22Rv1 (cell line): ENCODE data around the gene FAM81A.

Experiments used
- H3K27ac ChIP-seq: fragments of 450-650 bp; 2 replicates; pipeline ENCODE4 v1.5.1; 2017
- CTCF ChIP-seq: fragments of 450-650 bp; IDR thresholded peaks from 2 replicates; pipeline ENCODE4 v1.5.1; 2017; ENCODE audit warnings: mild to moderate bottlenecking
- ZFX ChIP-seq: fragments of 450-650 bp; IDR thresholded peaks from 2 replicates; pipeline ENCODE4 v1.6.1; 2017; ENCODE audit warnings: antibody characterized with exemption, borderline replicate concordance

Gene FAM81A

GRCh38 chr15:59437817-59438624 lies at the start of gene FAM81A:
Gene FAM81A (plus strand): TSS chr15:59438186. CDS start chr15:59458627, 20,441 bp downstream.
- no peak for TF ChIP-seq ZFX
- H3K27ac ChIP-seq: peak within 1 kb of the TSS; percentile 54

- no peak overlapping the region for H3K27ac ChIP-seq
- TF ChIP-seq CTCF (no peak), ZFX (no peak)
Measured at GRCh38 chr15:59388670-59389069, 49.3 kb upstream of the FAM81A start.

GRCh38 chr15:59392299-59392698 lies 45.7 kb upstream of the FAM81A start:
- H3K27ac ChIP-seq: no peak overlapping the region
- TF ChIP-seq ZFX (no peak), CTCF (no peak)

DNA sequence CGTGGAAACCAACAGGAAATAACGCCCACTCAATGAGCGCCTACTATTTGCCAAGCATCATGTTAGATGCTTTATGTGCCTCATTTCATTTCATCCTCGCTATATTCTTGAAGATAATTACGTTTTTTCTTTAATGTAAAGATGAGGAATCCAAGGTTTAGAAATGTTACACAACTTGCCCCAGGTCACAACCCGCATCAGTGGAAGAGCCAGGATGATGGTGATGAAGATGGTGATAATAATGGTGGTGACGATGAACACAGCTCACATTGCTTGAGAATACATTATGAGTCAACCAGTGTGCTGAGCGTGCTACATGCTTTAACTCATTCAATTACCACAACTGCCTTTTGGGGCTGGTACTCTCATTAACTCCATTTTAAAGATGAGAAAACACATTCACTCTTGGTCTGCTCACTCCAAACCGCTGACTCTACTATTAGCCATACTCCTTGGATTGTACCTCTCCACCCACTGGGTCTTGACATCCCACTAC lies 43.8 kb upstream of the FAM81A start:
- H3K27ac ChIP-seq: no peak overlapping the region
- TF ChIP-seq ZFX: no peak

- no peak overlapping the region for H3K27ac ChIP-seq
- no peak for TF ChIP-seq CTCF
- TF ChIP-seq ZFX: no peak
Measured at GRCh38 chr15:59396211-59396610, 41.8 kb upstream of the FAM81A start.

GRCh38 chr15:59396679-59397078 lies 41.3 kb upstream of the FAM81A start:
- no peak overlapping the region for H3K27ac ChIP-seq
- TF ChIP-seq CTCF (peak; percentile 12; the same call in 1 of the 2 replicates), ZFX (no peak)

DNA sequence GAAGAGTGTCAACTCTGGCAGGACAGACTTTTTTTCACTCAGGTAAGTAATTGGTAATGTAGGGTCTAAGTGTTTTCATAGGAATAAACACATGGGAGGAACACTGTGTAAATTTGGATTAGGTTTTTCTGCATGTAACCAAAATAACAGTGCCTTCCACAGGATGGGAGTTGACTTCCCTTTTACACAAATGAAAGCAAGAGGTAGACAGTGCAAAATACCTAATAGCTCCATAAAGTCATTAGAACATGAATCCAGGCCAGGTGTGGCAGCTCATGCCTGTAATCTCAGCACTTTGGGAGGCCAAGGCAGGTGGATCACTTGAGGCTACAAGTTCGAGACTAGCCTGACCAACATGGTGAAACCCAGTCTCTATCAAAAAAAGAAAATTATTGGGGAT lies 39.8 kb upstream of the FAM81A start:
- TF ChIP-seq CTCF: no peak
- no peak for TF ChIP-seq ZFX
- H3K27ac ChIP-seq: no peak overlapping the region

- no peak overlapping the region for H3K27ac ChIP-seq
Measured at GRCh38 chr15:59399465-59400102, 38.4 kb upstream of the FAM81A start.

More at GRCh38 chr15:59399465-59400102, 38.4 kb upstream of the FAM81A start:
- TF ChIP-seq ZFX (no peak), CTCF (no peak)
